ENCODE data around the gene ZC3H7B. TPM values are rescaled to one million over a fixed set of nuclear protein-coding genes. Genes with fewer than 3 reads are reported as not detected.
A peak's percentile ranks its signal among the peaks of the same experiment; 100 is the strongest.

ZC3H7B gene
- total RNA-seq, 6 experiments from 2014 or later, result 26.5 to 50.1 (median 42.7) TPM

GRCh38 chr22:41330169-41330568 is 28.8 kb downstream of the ZC3H7B start:
- ATAC-seq (no peak), DNase-seq (no peak)
- no peaks in the 10 kb centered on the region for H3K9me3 ChIP-seq
- no peak overlapping the region for H3K4me3 ChIP-seq
- H3K27me3 ChIP-seq, result no peaks in the 10 kb centered on the region
- intact Hi-C loops (cut with DNase I), result no loop called here
- H3K27ac ChIP-seq, result no peak overlapping the region
- TF ChIP-seq POLR2A (IDR thresholded peaks at IDR 0.05) (no peak), CTCF (IDR thresholded peaks at IDR 0.05) (no peak)
- H3K4me1 ChIP-seq, result peaks cover 0 to 17% (median 7%) of the 10 kb centered on the region in 4 donors
- WGBS (ENCODE audit: insufficient coverage, low coverage, low lambda C conversion rate, missing lambda C conversion rate), result 83% methylated on average over 5 of the region's 7 CpGs
- peaks cover 0 to 59% (median 29%) of the 10 kb centered on the region in 4 donors for H3K36me3 ChIP-seq

GRCh38 chr22:41332217-41332939 is 31.1 kb downstream of the ZC3H7B start:
- no peaks in the 10 kb centered on the region for H3K27me3 ChIP-seq
- no peak overlapping the region for H3K4me3 ChIP-seq
- ATAC-seq (no peak), DNase-seq (no peak)
- H3K27ac ChIP-seq, result no peak overlapping the region
- intact Hi-C loops (cut with DNase I), result no loop called here
- H3K4me1 ChIP-seq, result peaks cover 0 to 19% (median 7%) of the 10 kb centered on the region in 4 donors
- peaks cover 0 to 47% (median 30%) of the 10 kb centered on the region in 4 donors for H3K36me3 ChIP-seq
- TF ChIP-seq CTCF (IDR thresholded peaks at IDR 0.05) (no peak), POLR2A (IDR thresholded peaks at IDR 0.05) (no peak)
- H3K9me3 ChIP-seq, result no peaks in the 10 kb centered on the region
- WGBS (ENCODE audit: insufficient coverage, low coverage, low lambda C conversion rate, missing lambda C conversion rate), result 77% methylated on average over 6 of the region's 15 CpGs

GRCh38 chr22:41333806-41334205 is 32.5 kb downstream of the ZC3H7B start:
- no peaks in the 10 kb centered on the region for H3K9me3 ChIP-seq
- H3K4me1 ChIP-seq, result peaks cover 0 to 19% (median 7%) of the 10 kb centered on the region in 4 donors
- peak in 1 of 4 donors; percentile 2 for ATAC-seq
- intact Hi-C loops (cut with DNase I), result no loop called here
- WGBS (ENCODE audit: insufficient coverage, low coverage, low lambda C conversion rate, missing lambda C conversion rate), result 62% methylated on average over 3 of the region's 3 CpGs
- no peak overlapping the region for H3K4me3 ChIP-seq
- peak overlapping the region in 1 of 3 donors; percentile 53 for H3K27ac ChIP-seq
- no peaks in the 10 kb centered on the region for H3K27me3 ChIP-seq
- H3K36me3 ChIP-seq, result peaks cover 0 to 35% (median 19%) of the 10 kb centered on the region in 4 donors
- TF ChIP-seq POLR2A (IDR thresholded peaks at IDR 0.05), result no peak
- no peak for TF ChIP-seq CTCF (IDR thresholded peaks at IDR 0.05)
- no peak for DNase-seq

- ATAC-seq (peak; percentile 90 to 93 (median 92)), DNase-seq (peak; percentile 81 to 93 (median 92))
- Histone ChIP-seq H3K4me3 (no peak overlapping the region), H3K36me3 (peaks cover 0 to 35% (median 18%) of the 10 kb centered on the region in 4 donors), H3K4me1 (peaks cover 0 to 19% (median 7%) of the 10 kb centered on the region in 4 donors), H3K9me3 (no peaks in the 10 kb centered on the region), H3K27me3 (no peaks in the 10 kb centered on the region), H3K27ac (peak overlapping the region in 1 of 3 donors; percentile 53)
- intact Hi-C loops (cut with DNase I), result no loop called here
- TF ChIP-seq CTCF (IDR thresholded peaks at IDR 0.05) (peak in 1 of 4 donors; percentile 11), POLR2A (IDR thresholded peaks at IDR 0.05) (no peak)
- WGBS (ENCODE audit: insufficient coverage, low coverage, low lambda C conversion rate, missing lambda C conversion rate), result 15% methylated on average over 2 of the region's 3 CpGs
Observed at GRCh38 chr22:41334215-41334614, 32.9 kb downstream of the ZC3H7B start.
